ENCODE measurements around the gene RTL1. TPM values are rescaled to one million over a fixed set of nuclear protein-coding genes. Genes with fewer than 3 reads are reported as not detected.

The RTL1 gene
- not detected for total RNA-seq
- not detected for polyA plus RNA-seq
- long read RNA-seq, donor 1, result 0 reads
- long read RNA-seq, donor 2, result 0 reads
- long read RNA-seq, donor 3, result 0 reads

GRCh38 chr14:100903672-100904185 lies at the start of gene RTL1:
Gene RTL1, minus strand, starts transcription at chr14:100903722. Its CDS starts 18,934 bp downstream, at chr14:100884788.
- no peak within 1 kb of the TSS for H3K27ac ChIP-seq
- WGBS, 2 donors, result 61 to 64% methylated on average over 12 of the region's 12 CpGs
- no peak for DNase-seq
- H3K9me3 ChIP-seq, result no peaks in the 10 kb centered on the region
- intact Hi-C loops (cut with DNase I), result loop anchor here in 1 of 10 donors (10.0 kb wide), 1 partner anchor 239 kb away; no protein-coding TSS in a partner anchor
- no peak for TF ChIP-seq CTCF (IDR thresholded peaks at IDR 0.05)
- peaks cover 9 to 87% (median 83%) of the 10 kb centered on the region in 7 donors for H3K27me3 ChIP-seq
- no peak for ATAC-seq
- peaks cover 0 to 23% (median 18%) of the 10 kb centered on the region in 9 donors for H3K4me1 ChIP-seq
- no peaks in the 10 kb centered on the region for H3K36me3 ChIP-seq
- peak within 1 kb of the TSS in 1 of 10 donors; percentile 0 for H3K4me3 ChIP-seq

GRCh38 chr14:100950024-100950423 lies 46.5 kb upstream of the RTL1 start:
- Histone ChIP-seq H3K36me3 (no peaks in the 10 kb centered on the region), H3K27me3 (no peaks in the 10 kb centered on the region), H3K4me3 (no peak overlapping the region), H3K4me1 (no peaks in the 10 kb centered on the region), H3K9me3 (no peaks in the 10 kb centered on the region), H3K27ac (no peak overlapping the region)
- intact Hi-C loops (cut with DNase I), result no loop called here
- TF ChIP-seq CTCF (IDR thresholded peaks at IDR 0.05), result no peak
- DNase-seq (no peak), ATAC-seq (no peak)
- WGBS, 2 donors, result 81 to 86% methylated on average over 3 of the region's 3 CpGs

- Histone ChIP-seq H3K4me3 (no peak overlapping the region), H3K4me1 (no peaks in the 10 kb centered on the region), H3K36me3 (no peaks in the 10 kb centered on the region), H3K27ac (no peak overlapping the region), H3K27me3 (peaks cover 0 to 6% (median 0%) of the 10 kb centered on the region in 7 donors), H3K9me3 (no peaks in the 10 kb centered on the region)
- TF ChIP-seq CTCF (IDR thresholded peaks at IDR 0.05), result no peak
- ATAC-seq (no peak), DNase-seq (no peak)
- 92% methylated on average over 2 of the region's 2 CpGs for WGBS, 2 donors
- intact Hi-C loops (cut with DNase I), result no loop called here
Measured at GRCh38 chr14:100944052-100944451, 40.5 kb upstream of the RTL1 start.

GRCh38 chr14:100930270-100930669 lies 26.7 kb upstream of the RTL1 start:
- H3K9me3 ChIP-seq, result peaks cover 0 to 18% (median 4%) of the 10 kb centered on the region in 11 donors
- intact Hi-C loops (cut with DNase I), result no loop called here
- H3K36me3 ChIP-seq, result no peaks in the 10 kb centered on the region
- no peak for DNase-seq
- ATAC-seq, result no peak
- no peak overlapping the region for H3K27ac ChIP-seq
- 90 to 91% methylated on average over 2 of the region's 2 CpGs for WGBS, 2 donors
- TF ChIP-seq CTCF (IDR thresholded peaks at IDR 0.05), result no peak
- H3K27me3 ChIP-seq, result no peaks in the 10 kb centered on the region
- no peaks in the 10 kb centered on the region for H3K4me1 ChIP-seq
- H3K4me3 ChIP-seq, result no peak overlapping the region
